Sigmoid colon (tissue), 7 donors: ENCODE results near the gene GRXCR1. TPM values are rescaled to one million over a fixed set of nuclear protein-coding genes. Genes with fewer than 3 reads are reported as not detected.

ENCODE experiments used
- DNase-seq: peaks from one replicate; pipeline ENCODE4 v3.0.0-alpha.2; 2019
- H3K27ac ChIP-seq, 4 donors: fragments of 200-600 bp; sonication (generic); one replicate each; pipeline ENCODE4 v1.5.1; 2016 to 2019; ENCODE audit warnings: mild to moderate bottlenecking in 1 of 4
- H3K27me3 ChIP-seq, 3 donors: fragments of 200-600 bp; sonication (generic); one replicate each; pipeline ENCODE4 v1.5.1; 2019; ENCODE audit warnings: mild to moderate bottlenecking in 1 of 3
- H3K36me3 ChIP-seq, 4 donors: fragments of 200-600 bp; sonication (generic); one replicate each; pipeline ENCODE4 v1.5.1; 2016 to 2019
- H3K4me1 ChIP-seq, 4 donors: fragments of 200-600 bp; sonication (generic); one replicate each; pipeline ENCODE4 v1.5.1; 2017 to 2019
- H3K4me3 ChIP-seq, 4 donors: fragments of 200-600 bp; sonication (generic); one replicate each; pipeline ENCODE4 v1.5.1; 2017 to 2019; ENCODE audit warnings: mild to moderate bottlenecking in 2 of 4, moderate library complexity in 1 of 4
- H3K9me3 ChIP-seq, 4 donors: fragments of 200-600 bp in 3 of 4; sonication (generic) in 3 of 4; one replicate each; pipeline versions ENCODE4 v1.5.1 to v1.6.1; 2013 to 2019
- EP300 ChIP-seq, 4 donors: sonication (generic); formaldehyde crosslinking; IDR thresholded peaks; one replicate each; pipeline ENCODE4 v1.6.1; 2017; ENCODE audit warnings: antibody characterized with exemption in 4 of 4
- POLR2A ChIP-seq, 2 donors: fragments of 450-650 bp; IDR thresholded peaks; one replicate each; pipeline ENCODE4 v1.6.1; 2016; ENCODE audit warnings: antibody characterized with exemption in 2 of 2, mild to moderate bottlenecking in 2 of 2, moderate library complexity in 2 of 2
- POLR2AphosphoS5 ChIP-seq, 4 donors: sonication (generic); formaldehyde crosslinking; IDR thresholded peaks; one replicate each; pipeline ENCODE4 v1.6.1; 2017; ENCODE audit warnings: antibody characterized with exemption in 4 of 4
- WGBS, 2 donors: extraction: QIAGEN DNeasy Blood & Tissue Kit; methylation state at CpG; one replicate each; pipeline ENCODE4 v1.1.7; 2013; 5-methylcytosine and 5-hydroxymethylcytosine counted together
- intact Hi-C: fragments of 100-400 bp; cut with DNase I; formaldehyde crosslinking; loops from one replicate; pipeline ENCODE4 v1.15.1; 2023
- polyA plus RNA-seq, 3 donors: library from polyadenylated mRNA; stranded (reverse); fragments of 200-250 nt; gene quantifications; one replicate each; pipeline ENCODE4 v1.2.3, GENCODE V29; 2013
- total RNA-seq, 4 donors: library from RNA; depleted of rRNA; stranded (reverse); fragments of >200 nt; gene quantifications; one replicate each; pipeline ENCODE4 v1.1.0, GENCODE V29; 2016
- TF ChIP-seq, protein P1 (sequence below), 4 experiments: fragments of 450-650 bp in 3 of 4; fragments of 200-600 bp in 1 of 4; IDR thresholded peaks; one replicate each; pipeline ENCODE4 v1.5.1; 2016 to 2019; ENCODE audit warnings: antibody characterized with exemption in 4 of 4, mild to moderate bottlenecking in 3 of 4, moderate library complexity in 2 of 4
- donor health status: healthy with polysubstance abuse.
- donor health status: Bipolar disorder and iron deficiency.
- donor health status: healthy.

GRXCR1 gene
- total and polyA plus RNA-seq, 7 donors, result not detected

DNA sequence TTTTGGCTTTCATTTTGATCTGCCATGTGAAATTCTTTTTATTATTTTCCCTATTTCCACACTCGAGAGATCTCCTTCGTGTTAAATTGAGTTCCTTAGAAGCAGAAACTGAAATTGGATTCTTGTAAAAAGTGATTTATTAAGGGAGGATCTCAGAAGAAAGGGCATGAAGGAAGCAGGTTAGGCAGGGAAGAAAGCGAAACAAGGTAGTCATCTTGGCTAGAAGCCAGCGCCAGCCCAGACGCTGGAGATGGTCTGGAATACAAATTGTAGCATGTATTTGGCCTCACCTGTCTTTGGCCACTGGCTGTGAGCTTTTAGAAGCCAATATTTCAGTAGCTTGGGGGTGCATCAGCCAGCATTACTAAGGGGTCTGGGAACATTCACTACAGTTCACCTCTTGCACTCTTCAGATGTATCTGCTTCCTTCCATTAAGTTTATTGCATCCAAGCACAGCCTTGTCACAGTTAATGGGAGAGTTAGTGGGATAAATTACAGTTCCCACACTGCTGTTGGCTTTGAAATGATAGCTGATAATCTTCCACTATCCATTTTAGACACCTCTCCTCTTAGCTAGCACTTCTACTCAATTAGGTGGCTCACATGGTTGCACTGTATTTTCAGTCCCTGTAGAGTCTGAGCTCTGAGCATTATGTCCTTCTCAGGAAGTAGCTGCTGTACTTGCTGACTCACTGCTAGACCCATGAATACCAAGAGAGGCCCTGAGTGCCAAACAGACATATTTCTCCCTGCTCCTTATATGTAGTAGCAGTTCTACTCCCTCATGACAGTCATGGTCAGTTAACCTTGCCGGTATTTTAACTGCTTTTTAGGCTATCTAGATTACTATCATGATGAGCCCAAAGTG lies 14.6 kb downstream of the GRXCR1 start:
- peak overlapping the region in 3 of 4 donors; percentile 19 to 73 (median 45) for H3K27ac ChIP-seq
- WGBS, 2 donors, result 23 to 49% methylated on average over 6 of the region's 6 CpGs
- H3K36me3 ChIP-seq, result no peaks in the 10 kb centered on the region
- no peaks in the 10 kb centered on the region for H3K9me3 ChIP-seq
- intact Hi-C loops, result no loop called here
- DNase-seq, result no peak
- H3K4me1 ChIP-seq, result peaks cover 0 to 27% (median 6%) of the 10 kb centered on the region in 4 donors
- H3K4me3 ChIP-seq, result no peak overlapping the region
- TF ChIP-seq POLR2A (IDR thresholded peaks at IDR 0.05) (no peak), POLR2AphosphoS5 (IDR thresholded peaks at IDR 0.05) (no peak)
- TF ChIP-seq, protein P1, sequence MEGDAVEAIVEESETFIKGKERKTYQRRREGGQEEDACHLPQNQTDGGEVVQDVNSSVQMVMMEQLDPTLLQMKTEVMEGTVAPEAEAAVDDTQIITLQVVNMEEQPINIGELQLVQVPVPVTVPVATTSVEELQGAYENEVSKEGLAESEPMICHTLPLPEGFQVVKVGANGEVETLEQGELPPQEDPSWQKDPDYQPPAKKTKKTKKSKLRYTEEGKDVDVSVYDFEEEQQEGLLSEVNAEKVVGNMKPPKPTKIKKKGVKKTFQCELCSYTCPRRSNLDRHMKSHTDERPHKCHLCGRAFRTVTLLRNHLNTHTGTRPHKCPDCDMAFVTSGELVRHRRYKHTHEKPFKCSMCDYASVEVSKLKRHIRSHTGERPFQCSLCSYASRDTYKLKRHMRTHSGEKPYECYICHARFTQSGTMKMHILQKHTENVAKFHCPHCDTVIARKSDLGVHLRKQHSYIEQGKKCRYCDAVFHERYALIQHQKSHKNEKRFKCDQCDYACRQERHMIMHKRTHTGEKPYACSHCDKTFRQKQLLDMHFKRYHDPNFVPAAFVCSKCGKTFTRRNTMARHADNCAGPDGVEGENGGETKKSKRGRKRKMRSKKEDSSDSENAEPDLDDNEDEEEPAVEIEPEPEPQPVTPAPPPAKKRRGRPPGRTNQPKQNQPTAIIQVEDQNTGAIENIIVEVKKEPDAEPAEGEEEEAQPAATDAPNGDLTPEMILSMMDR (IDR thresholded peaks at IDR 0.05), result no peak
- H3K27me3 ChIP-seq, result no peaks in the 10 kb centered on the region

DNA sequence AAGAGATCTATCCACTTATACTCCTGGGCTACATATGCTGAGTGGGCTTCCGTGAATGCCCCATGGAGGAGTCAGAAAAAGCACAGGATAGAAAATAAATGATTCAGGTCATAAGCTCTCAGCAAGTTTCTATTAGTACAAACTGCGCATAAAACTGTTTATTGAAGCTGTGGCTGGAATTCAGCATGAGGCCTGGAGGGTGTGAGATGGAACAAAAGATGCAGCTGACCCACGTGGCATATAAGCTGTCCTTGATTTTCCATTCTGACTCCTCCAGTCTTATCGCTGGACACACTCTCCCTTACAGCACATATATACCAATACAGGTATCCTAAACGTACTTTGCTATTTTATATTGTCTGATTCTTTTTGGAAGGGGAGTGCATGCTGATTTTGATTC lies 17.9 kb downstream of the GRXCR1 start:
- no peaks in the 10 kb centered on the region for H3K9me3 ChIP-seq
- no peaks in the 10 kb centered on the region for H3K36me3 ChIP-seq
- H3K4me3 ChIP-seq, result no peak overlapping the region
- H3K27ac ChIP-seq, result peak overlapping the region in 3 of 4 donors; percentile 1 to 61 (median 54)
- no peak for DNase-seq
- no peak for TF ChIP-seq POLR2A (IDR thresholded peaks at IDR 0.05)
- TF ChIP-seq, protein P1 (IDR thresholded peaks at IDR 0.05), result no peak
- no peak for TF ChIP-seq POLR2AphosphoS5 (IDR thresholded peaks at IDR 0.05)
- no peak for TF ChIP-seq EP300 (IDR thresholded peaks at IDR 0.05)
- WGBS, 2 donors, result 71 to 78% methylated on average over 5 of the region's 5 CpGs
- no peaks in the 10 kb centered on the region for H3K27me3 ChIP-seq
- H3K4me1 ChIP-seq, result peaks cover 0 to 27% (median 6%) of the 10 kb centered on the region in 4 donors
- intact Hi-C loops, result no loop called here

DNA sequence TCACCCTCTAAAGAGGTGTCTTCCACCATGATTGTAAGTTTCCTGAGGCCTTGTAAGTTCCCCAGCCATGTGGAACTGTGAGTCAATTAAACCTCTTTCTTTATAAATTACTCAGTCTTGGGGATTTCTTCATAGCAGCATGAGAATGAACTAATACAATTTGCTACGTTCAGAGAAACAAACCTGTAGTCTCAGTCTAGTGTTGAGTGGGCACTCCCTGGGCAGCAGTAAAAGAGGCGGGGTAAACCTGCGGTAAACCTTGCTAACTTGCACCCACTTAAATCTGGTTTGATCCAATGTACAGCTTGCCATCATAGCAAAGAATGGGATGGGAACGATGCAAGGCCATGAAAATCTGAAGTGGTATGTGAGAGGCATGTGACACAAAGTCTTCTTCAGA lies 22.4 kb downstream of the GRXCR1 start:
- 80 to 87% methylated on average over 4 of the region's 4 CpGs for WGBS, 2 donors
- DNase-seq, result no peak
- intact Hi-C loops, result no loop called here

DNA sequence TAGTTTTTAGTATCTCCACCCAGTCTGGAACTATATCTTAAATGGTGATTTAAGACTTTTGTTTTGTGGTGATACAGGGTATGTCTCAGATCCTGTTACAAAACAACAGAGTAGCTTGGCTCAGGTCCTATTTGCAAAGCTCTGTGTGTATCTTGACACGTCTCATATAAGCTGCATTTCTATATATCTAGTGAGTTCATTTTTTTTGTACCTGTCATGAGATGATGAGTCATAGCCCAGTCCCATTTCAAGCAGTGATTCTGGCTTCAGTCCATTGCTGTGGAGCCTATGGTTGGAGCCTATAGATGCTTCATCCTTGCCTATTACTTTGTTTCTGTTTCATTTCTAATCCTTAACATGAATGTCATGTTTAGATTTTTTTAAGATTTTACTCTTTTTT lies 23.0 kb downstream of the GRXCR1 start:
- TF ChIP-seq, protein P1 (IDR thresholded peaks at IDR 0.05), result no peak
- no peak for TF ChIP-seq POLR2AphosphoS5 (IDR thresholded peaks at IDR 0.05)
- no peak for TF ChIP-seq POLR2A (IDR thresholded peaks at IDR 0.05)
- no peak for TF ChIP-seq EP300 (IDR thresholded peaks at IDR 0.05)
- intact Hi-C loops, result no loop called here
- Histone ChIP-seq H3K4me1 (peaks cover 0 to 4% (median 0%) of the 10 kb centered on the region in 4 donors), H3K4me3 (no peak overlapping the region), H3K27me3 (no peaks in the 10 kb centered on the region), H3K27ac (no peak overlapping the region), H3K36me3 (no peaks in the 10 kb centered on the region), H3K9me3 (no peaks in the 10 kb centered on the region)
- WGBS, 2 donors, result 17 to 63% methylated on average over 1 of the region's 1 CpG
- no peak for DNase-seq

More for the DNA sequence above, 22.4 kb downstream of the GRXCR1 start:
- TF ChIP-seq POLR2AphosphoS5 (IDR thresholded peaks at IDR 0.05) (no peak), EP300 (IDR thresholded peaks at IDR 0.05) (no peak), POLR2A (IDR thresholded peaks at IDR 0.05) (no peak)
- TF ChIP-seq, protein P1 (IDR thresholded peaks at IDR 0.05), result no peak
- Histone ChIP-seq H3K4me3 (no peak overlapping the region), H3K36me3 (no peaks in the 10 kb centered on the region), H3K9me3 (no peaks in the 10 kb centered on the region), H3K4me1 (peaks cover 0 to 9% (median 0%) of the 10 kb centered on the region in 4 donors), H3K27ac (no peak overlapping the region), H3K27me3 (no peaks in the 10 kb centered on the region)
